HG03039 (cell line): ENCODE results near the gene NMNAT1.
"Not testable (repeated sequence)": the region's sequence is repeated elsewhere in the genome, so short reads cannot be mapped to it uniquely, and the experiment has no call there.

ENCODE experiments used
- ATAC-seq: cut with Tn5 transposase; IDR thresholded peaks from one replicate; pipeline ENCODE4 v1.9.1; 2021; ENCODE audit warnings: mild to moderate bottlenecking, moderate library complexity; ENCODE audit not compliant: unreplicated experiment

The NMNAT1 gene

GRCh38 chr1:10014016-10014415, 70.7 kb downstream of the NMNAT1 start:
- ATAC-seq: no peak

DNA sequence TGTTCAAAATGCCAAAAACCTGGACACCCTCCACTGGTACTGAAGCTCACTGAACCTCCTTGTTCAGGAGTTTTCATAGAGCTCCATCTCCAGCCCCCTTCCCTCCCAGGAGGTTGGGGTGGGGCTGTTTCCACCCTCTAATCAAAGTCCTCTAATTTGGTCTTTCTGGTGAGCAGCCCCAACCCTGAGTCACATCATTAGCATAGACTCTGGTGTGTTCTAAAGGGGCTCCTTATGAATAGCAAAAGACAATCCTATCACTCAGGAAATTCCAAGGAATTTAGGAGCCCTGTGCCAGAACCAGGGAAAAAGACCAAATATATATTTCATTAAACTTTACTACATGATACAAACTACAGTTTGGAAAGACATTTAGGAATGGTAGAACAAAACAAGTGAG, 76.3 kb downstream of the NMNAT1 start:
- no peak for ATAC-seq

DNA sequence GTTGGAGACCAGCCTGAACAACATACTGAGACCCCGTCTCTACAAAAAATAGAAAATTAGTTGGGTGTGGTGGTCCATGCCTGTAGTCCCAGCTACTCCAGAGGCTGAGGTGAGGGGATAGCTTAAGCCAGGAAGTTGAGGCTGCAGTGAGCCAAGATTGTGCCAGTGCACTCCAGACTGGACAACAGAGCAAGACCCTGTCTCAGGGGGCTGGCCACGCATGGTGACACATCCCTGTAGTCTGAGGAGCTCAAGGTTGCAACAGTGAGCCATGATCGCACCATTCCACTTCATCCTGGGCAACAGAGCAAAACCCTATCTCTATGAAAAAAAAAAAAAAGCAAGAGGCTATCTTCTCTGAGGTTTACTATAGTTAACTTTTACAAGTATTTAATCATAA, 76.8 kb downstream of the NMNAT1 start:
- no peak for ATAC-seq

DNA sequence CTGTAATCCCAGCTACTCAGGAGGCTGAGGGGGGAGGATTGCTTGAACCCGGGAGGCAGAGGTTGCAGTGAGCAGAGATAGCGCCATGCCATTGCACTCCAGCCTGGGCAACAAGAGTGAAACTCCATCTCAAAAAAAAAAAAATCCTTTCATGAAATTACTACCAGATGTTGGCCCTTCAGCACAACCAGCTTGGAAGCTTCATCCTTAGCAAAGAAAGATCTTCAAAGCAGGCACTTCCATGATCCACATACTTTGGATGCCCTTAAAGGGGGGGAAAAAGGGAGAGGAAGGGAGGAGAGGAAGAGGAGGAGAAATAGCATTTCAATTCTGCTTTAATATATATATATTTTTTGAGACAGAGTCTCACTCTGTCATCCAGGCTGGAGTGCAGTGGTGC, 77.4 kb downstream of the NMNAT1 start:
- ATAC-seq: not testable (repeated sequence)

GRCh38 chr1:10021992-10022391, 78.7 kb downstream of the NMNAT1 start:
- not testable (repeated sequence) for ATAC-seq

DNA sequence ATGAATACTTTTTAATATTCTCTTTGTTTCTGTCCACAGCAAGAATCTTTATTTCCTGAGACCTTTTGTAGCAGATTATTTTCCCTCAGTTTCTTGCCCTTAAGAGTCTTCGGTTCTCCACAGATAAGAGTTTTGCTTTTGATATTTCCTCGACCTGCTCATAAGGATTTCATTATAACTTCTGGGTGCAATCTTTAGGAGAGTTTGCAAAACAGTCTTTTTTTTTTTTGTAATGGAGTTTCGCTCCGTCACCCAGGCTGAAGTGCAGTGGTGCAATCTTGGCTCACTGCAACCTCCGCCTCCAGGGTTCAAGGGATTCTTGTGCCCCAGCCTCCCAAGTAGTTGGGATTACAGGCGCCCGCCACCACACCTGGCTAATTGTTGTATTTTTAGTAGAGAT, 79.4 kb downstream of the NMNAT1 start:
- ATAC-seq: no peak

DNA sequence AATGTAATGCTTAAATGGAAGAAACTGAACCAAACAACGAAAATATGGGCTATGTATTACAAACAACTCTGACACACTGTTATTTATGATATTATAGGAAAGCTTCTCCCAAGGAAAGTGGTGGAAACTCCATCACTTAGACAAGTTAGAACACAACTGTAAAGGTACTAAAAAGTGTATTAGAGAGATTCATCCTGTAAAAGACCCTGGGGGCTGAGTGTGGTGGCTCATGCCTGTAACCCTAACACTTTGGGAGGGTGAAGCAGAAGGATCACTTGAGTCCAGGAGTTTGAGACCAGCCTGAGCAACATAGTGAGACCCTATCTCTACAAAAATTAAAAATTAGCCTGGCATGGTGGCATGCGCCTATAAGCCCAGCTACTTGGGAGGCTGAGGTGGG, 82.1 kb downstream of the NMNAT1 start:
- ATAC-seq: no peak

- ATAC-seq: no peak
Measured at GRCh38 chr1:10027027-10027426, 83.8 kb downstream of the NMNAT1 start.

DNA sequence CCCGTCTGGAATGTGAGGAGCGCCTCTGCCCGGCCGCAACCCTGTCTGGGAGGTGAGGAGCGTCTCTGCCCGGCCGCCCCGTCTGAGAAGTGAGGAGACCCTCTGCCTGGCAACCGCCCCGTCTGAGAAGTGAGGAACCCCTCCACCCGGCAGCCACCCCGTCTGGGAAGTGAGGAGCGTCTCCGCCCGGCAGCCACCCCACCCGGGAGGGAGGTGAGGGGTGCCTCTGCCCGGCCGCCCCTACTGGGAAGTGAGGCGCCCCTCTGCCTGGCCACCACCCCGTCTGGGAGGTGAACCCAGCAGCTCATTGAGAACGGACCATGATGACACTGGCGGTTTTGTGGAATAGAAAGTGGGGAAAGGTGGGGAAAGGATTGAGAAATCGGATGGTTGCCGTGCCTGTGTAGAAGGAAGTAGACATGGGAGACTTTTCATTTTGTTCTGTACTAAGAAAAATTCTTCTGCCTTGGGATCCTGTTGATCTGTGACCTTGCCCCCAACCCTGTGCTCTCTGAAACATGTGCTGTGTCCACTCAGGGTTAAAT, 85.8 kb downstream of the NMNAT1 start:
- ATAC-seq: not testable (repeated sequence)

- no peak for ATAC-seq
Measured at GRCh38 chr1:10031461-10031860, 88.2 kb downstream of the NMNAT1 start.

GRCh38 chr1:10032590-10033358, 89.5 kb downstream of the NMNAT1 start, which contains the start of gene UBE4B:
Gene UBE4B, plus strand, starts transcription at chr1:10032958. Its CDS starts 713 bp downstream, at chr1:10033671.
- peak; percentile 94 for ATAC-seq

GRCh38 chr1:10033359-10033845, 90.1 kb downstream of the NMNAT1 start:
- ATAC-seq: peak; percentile 2
